ENCODE data around the gene CX3CL1.
"Not testable (repeated sequence)": the region's sequence is repeated elsewhere in the genome, so short reads cannot be mapped to it uniquely, and the experiment has no call there.

Gene CX3CL1

DNA sequence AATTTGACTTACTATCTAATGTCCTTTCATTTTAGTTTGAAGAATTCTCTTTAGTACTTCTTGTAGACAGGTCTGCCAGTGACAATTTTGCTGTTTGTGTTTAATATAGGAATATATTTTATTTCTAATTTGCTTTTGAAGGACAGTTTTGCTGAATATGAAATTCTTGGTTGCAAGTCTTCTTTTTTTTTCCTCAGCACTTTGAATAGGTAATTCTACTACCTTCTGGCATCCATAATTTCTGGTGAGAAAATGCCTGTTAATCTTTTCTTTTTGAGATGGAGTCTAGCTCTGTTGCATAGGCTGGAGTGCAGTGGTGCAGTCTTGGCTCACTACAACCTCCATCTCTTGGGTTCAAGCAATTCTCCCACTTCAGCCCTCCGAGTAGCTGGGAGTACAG, 38.9 kb upstream of the CX3CL1 start:
- no peaks in the 10 kb centered on the region for H3K4me1 Mint-ChIP-seq
- H3K9me3 Mint-ChIP-seq, result peaks cover 8% of the 10 kb centered on the region
- no peaks in the 10 kb centered on the region for H3K27me3 Mint-ChIP-seq (ENCODE audit: low read depth)
- TF ChIP-seq, protein P1, sequence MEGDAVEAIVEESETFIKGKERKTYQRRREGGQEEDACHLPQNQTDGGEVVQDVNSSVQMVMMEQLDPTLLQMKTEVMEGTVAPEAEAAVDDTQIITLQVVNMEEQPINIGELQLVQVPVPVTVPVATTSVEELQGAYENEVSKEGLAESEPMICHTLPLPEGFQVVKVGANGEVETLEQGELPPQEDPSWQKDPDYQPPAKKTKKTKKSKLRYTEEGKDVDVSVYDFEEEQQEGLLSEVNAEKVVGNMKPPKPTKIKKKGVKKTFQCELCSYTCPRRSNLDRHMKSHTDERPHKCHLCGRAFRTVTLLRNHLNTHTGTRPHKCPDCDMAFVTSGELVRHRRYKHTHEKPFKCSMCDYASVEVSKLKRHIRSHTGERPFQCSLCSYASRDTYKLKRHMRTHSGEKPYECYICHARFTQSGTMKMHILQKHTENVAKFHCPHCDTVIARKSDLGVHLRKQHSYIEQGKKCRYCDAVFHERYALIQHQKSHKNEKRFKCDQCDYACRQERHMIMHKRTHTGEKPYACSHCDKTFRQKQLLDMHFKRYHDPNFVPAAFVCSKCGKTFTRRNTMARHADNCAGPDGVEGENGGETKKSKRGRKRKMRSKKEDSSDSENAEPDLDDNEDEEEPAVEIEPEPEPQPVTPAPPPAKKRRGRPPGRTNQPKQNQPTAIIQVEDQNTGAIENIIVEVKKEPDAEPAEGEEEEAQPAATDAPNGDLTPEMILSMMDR (IDR thresholded peaks at IDR 0.05; ENCODE audit: unreplicated experiment in 3 of 3), result no peak
- H3K4me3 Mint-ChIP-seq, result no peak overlapping the region
- H3K36me3 Mint-ChIP-seq (ENCODE audit: low read depth), result no peaks in the 10 kb centered on the region
- H3K27ac Mint-ChIP-seq, result no peak overlapping the region

DNA sequence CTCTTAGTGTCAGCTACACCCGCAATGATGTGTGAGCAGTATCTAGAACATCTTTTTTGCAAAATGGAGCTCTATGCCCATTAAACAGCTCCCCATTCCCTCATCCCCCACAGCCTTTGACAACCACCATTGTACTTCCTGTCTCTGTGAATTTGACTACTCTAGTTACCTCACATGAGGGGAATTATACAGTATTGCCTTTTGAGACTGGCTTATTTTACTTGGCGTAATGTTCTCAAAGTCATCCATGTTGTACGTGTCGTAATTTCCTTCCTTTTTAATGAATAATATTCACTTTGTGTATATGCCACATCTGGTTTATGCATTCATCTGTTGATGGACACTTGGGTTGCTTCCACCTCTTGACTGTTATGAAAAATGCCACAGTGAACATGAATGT, 36.9 kb upstream of the CX3CL1 start:
- Mint-ChIP-seq H3K27me3 (ENCODE audit: low read depth) (no peaks in the 10 kb centered on the region), H3K27ac (no peak overlapping the region), H3K4me1 (no peaks in the 10 kb centered on the region), H3K9me3 (peaks cover 13% of the 10 kb centered on the region), H3K4me3 (no peak overlapping the region), H3K36me3 (ENCODE audit: low read depth) (no peaks in the 10 kb centered on the region)
- TF ChIP-seq, protein P1 (IDR thresholded peaks at IDR 0.05; ENCODE audit: unreplicated experiment in 3 of 3), result no peak

DNA sequence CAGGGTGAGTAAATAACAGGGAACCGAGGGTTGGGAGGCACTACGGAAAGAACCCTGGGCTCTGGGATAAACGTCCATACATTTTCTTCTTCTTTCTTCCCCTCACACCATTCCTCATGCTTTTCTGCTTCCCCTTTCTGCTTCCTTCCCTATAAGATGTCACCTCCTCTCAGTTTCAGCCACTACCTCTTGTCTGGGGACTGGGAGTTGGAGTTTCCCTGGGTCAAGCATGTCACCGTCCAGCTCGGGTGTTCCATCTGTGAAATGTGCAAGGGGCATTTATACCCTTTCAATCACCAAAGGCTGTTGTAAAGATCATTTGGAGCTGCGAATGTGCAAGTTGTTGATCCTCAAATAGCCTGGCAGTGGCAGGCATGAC, 31.2 kb upstream of the CX3CL1 start:
- Mint-ChIP-seq H3K9me3 (peaks cover 11% of the 10 kb centered on the region), H3K4me1 (no peaks in the 10 kb centered on the region), H3K36me3 (ENCODE audit: low read depth) (no peaks in the 10 kb centered on the region), H3K27me3 (ENCODE audit: low read depth) (peaks cover 3% of the 10 kb centered on the region), H3K27ac (peak overlapping the region in 1 of 3 experiments; percentile 32), H3K4me3 (no peak overlapping the region)
- TF ChIP-seq, protein P1 (IDR thresholded peaks at IDR 0.05; ENCODE audit: unreplicated experiment in 3 of 3), result no peak

DNA sequence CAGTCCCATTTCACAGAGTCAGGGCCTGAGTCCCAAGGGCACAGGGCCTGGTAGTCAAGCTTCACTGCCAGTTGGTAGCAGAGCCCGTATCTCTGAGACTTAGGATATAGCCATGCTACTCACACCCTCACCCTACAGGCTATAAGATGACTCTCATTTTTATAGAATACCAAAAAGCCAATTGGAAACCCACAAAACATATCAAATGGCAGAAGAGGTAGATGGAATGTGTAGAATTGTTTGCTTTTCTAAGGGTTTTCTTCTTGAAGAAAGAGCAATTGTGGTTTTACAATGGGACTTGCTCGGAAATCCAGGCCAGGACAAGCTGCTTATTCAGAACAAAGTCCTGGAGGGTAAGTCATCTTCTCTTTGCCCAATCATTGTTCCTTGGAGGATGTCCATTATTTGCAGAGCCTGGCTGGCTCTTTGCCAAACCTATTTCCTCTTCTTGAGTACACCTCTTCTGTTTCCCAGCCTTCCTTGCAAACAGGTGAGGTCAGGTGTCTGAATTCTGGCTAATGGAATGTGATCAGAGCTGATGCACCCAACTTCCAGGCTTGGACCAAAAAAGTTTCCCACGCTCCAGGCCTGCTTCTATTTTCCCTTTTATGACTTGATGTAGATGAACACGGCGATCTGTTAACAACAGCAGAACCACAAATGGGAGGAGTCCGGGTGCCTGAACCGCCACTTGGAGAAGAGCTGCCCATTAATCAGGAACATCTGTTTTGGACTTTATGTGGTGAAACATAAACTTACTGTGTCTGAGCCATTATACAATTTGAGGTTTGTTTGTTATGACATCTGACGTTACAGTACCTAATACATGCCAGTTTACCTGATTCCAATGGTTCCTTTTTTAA, 30.6 kb upstream of the CX3CL1 start:
- H3K27ac Mint-ChIP-seq, result no peak overlapping the region
- no peaks in the 10 kb centered on the region for H3K4me1 Mint-ChIP-seq
- peaks cover 5% of the 10 kb centered on the region for H3K27me3 Mint-ChIP-seq (ENCODE audit: low read depth)
- H3K36me3 Mint-ChIP-seq (ENCODE audit: low read depth), result no peaks in the 10 kb centered on the region
- H3K4me3 Mint-ChIP-seq, result no peak overlapping the region
- peaks cover 11% of the 10 kb centered on the region for H3K9me3 Mint-ChIP-seq
- TF ChIP-seq, protein P1 (IDR thresholded peaks at IDR 0.05; ENCODE audit: unreplicated experiment in 3 of 3), result no peak

DNA sequence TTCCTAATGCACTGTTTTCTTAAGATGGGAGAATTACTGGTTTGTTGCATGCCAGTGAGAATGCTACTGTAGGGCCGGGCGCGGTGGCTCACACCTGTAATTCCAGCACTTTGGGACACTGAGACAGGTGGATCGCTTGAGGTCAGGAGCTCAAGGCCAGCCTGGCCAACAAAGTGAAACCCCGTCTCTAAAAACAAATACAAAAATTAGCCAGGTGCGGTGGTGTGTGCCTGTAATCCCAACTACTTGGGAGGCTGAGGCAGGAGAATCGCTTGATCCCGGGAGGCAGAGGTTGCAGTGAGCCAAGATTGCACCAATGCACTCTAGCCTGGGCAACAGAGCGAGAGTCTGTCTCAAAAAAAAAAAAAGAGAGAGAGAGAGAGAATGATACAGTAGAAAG, 29.7 kb upstream of the CX3CL1 start:
- not testable (repeated sequence) for H3K36me3 Mint-ChIP-seq (ENCODE audit: low read depth); H3K4me3 Mint-ChIP-seq; H3K27ac Mint-ChIP-seq; H3K4me1 Mint-ChIP-seq
- H3K27me3 Mint-ChIP-seq (ENCODE audit: low read depth), result peaks cover 13% of the 10 kb centered on the region
- H3K9me3 Mint-ChIP-seq, result peaks cover 14% of the 10 kb centered on the region

DNA sequence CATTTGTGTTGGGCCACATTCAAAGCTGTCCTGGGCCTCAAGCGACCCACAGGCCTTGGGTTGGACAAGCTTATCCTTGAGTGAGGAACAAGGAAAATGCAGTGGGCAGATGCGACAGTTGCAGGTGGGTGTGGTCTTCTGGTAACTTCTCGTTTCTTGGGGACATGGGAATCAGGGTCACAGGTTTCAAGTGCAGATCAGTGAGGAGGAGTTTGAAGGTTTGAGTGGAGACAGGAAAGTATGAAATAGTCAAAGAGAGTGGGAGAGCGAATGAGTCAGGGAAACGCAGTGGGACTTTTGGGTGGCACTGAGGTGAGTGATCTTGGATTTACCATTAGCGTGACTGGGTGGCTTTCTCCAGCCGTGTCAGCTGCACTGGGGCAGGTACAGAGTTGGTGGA, 29.1 kb upstream of the CX3CL1 start:
- Mint-ChIP-seq H3K4me3 (no peak overlapping the region), H3K27ac (no peak overlapping the region), H3K9me3 (peaks cover 11% of the 10 kb centered on the region), H3K36me3 (ENCODE audit: low read depth) (peaks cover 4% of the 10 kb centered on the region), H3K27me3 (ENCODE audit: low read depth) (peaks cover 19% of the 10 kb centered on the region), H3K4me1 (no peaks in the 10 kb centered on the region)
- TF ChIP-seq, protein P1 (IDR thresholded peaks at IDR 0.05; ENCODE audit: unreplicated experiment in 3 of 3), result no peak

DNA sequence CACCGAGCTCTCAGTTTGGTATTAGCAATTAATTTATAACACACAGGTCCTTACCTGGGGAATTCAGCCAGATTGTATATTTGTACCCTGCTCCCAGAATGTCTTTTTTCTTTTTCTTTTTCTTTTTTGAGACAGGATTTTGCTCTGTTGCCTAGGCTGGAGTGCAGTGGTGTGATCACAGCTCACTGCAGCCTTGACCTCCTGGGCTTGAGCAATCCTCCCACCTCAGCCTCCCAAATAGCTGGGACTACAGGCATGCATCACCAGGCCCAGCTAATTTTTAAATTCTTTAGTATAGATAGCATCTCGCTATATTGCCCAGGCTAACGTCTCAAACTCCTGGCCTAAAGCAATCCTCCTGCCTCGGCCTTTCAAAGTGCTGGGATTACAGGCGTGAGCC, 28.2 kb upstream of the CX3CL1 start:
- H3K4me1 Mint-ChIP-seq; H3K4me3 Mint-ChIP-seq; H3K9me3 Mint-ChIP-seq; H3K27ac Mint-ChIP-seq; H3K36me3 Mint-ChIP-seq (ENCODE audit: low read depth): not testable (repeated sequence)
- H3K27me3 Mint-ChIP-seq (ENCODE audit: low read depth), result peaks cover 28% of the 10 kb centered on the region
